ENCODE data around the gene MAST4. TPM values are rescaled to one million over a fixed set of nuclear protein-coding genes. Genes with fewer than 3 reads are reported as not detected.

Gene MAST4
- polyA plus RNA-seq, 1 donor = 10.6 TPM

GRCh38 chr5:66903709-66904108 is 307.5 kb downstream of the MAST4 start:
- DNase-seq (ENCODE audit: low read depth) = no peak

GRCh38 chr5:66904189-66904588 is 308.0 kb downstream of the MAST4 start:
- DNase-seq (ENCODE audit: low read depth) = no peak

GRCh38 chr5:66906021-66906420 is 309.8 kb downstream of the MAST4 start:
- DNase-seq (ENCODE audit: low read depth) = no peak

- DNase-seq (ENCODE audit: low read depth) = no peak
These were observed 312.0 kb downstream of the MAST4 start for GRCh38 chr5:66908230-66908629.

GRCh38 chr5:66909364-66909763 is 313.2 kb downstream of the MAST4 start:
- no peak for DNase-seq (ENCODE audit: low read depth)

GRCh38 chr5:66912787-66913186 is 316.6 kb downstream of the MAST4 start:
- no peak for DNase-seq (ENCODE audit: low read depth)

GRCh38 chr5:66915531-66915930 is 319.3 kb downstream of the MAST4 start:
- DNase-seq (ENCODE audit: low read depth) = no peak

- no peak for DNase-seq (ENCODE audit: low read depth)
These were observed 326.7 kb downstream of the MAST4 start for GRCh38 chr5:66922881-66923280.

- DNase-seq (ENCODE audit: low read depth) = no peak
These were observed 327.3 kb downstream of the MAST4 start for GRCh38 chr5:66923457-66923856.

- no peak for DNase-seq (ENCODE audit: low read depth)
These were observed 327.7 kb downstream of the MAST4 start for GRCh38 chr5:66923922-66924321.

- DNase-seq (ENCODE audit: low read depth) = no peak
These were observed 330.9 kb downstream of the MAST4 start for GRCh38 chr5:66927140-66927539.

GRCh38 chr5:66929281-66929680 is 333.1 kb downstream of the MAST4 start:
- no peak for DNase-seq (ENCODE audit: low read depth)

- no peak for DNase-seq (ENCODE audit: low read depth)
These were observed 333.8 kb downstream of the MAST4 start for GRCh38 chr5:66929995-66930394.

GRCh38 chr5:66931651-66932050 is 335.5 kb downstream of the MAST4 start:
- DNase-seq (ENCODE audit: low read depth) = no peak

GRCh38 chr5:66932457-66932856 is 336.3 kb downstream of the MAST4 start:
- DNase-seq (ENCODE audit: low read depth) = no peak

- no peak for DNase-seq (ENCODE audit: low read depth)
These were observed 336.9 kb downstream of the MAST4 start for GRCh38 chr5:66933066-66933465.

GRCh38 chr5:66939094-66939493 is 342.9 kb downstream of the MAST4 start:
- no peak for DNase-seq (ENCODE audit: low read depth)

- no peak for DNase-seq (ENCODE audit: low read depth)
These were observed 349.5 kb downstream of the MAST4 start for GRCh38 chr5:66945389-66946349.

GRCh38 chr5:66947458-66947857 is 351.3 kb downstream of the MAST4 start:
- no peak for DNase-seq (ENCODE audit: low read depth)

GRCh38 chr5:66949066-66949465 is 352.9 kb downstream of the MAST4 start:
- no peak for DNase-seq (ENCODE audit: low read depth)

GRCh38 chr5:66952153-66952552 is 356.0 kb downstream of the MAST4 start:
- DNase-seq (ENCODE audit: low read depth) = no peak

GRCh38 chr5:66956439-66956838 is 360.2 kb downstream of the MAST4 start:
- no peak for DNase-seq (ENCODE audit: low read depth)

- peak; percentile 71 for DNase-seq (ENCODE audit: low read depth)
These were observed 362.2 kb downstream of the MAST4 start for GRCh38 chr5:66958201-66958979.
